Gastrocnemius medialis (tissue), 4 donors: ENCODE measurements around the gene HOOK2. TPM values are rescaled to one million over a fixed set of nuclear protein-coding genes. Genes with fewer than 3 reads are reported as not detected.

Source experiments
- ATAC-seq, 2 donors: fragments of 150-250 bp; one replicate each; pipeline ENCODE4 v1.9.1; 2016
- DNase-seq, 2 donors: peaks; one replicate each; pipeline ENCODE4 v3.0.0-alpha.2; 2019
- H3K27ac ChIP-seq, 4 donors: fragments of 200-600 bp; sonication (generic); 1 replicate in 1 of 4; 2 replicates in 3 of 4; pipeline ENCODE4 v1.5.1; 2016 to 2018; ENCODE audit warnings: mild to moderate bottlenecking in 2 of 4, moderate library complexity in 1 of 4
- H3K27me3 ChIP-seq, 3 donors: fragments of 200-600 bp; sonication (generic) in 2 of 3; 1 replicate in 1 of 3; 2 replicates in 2 of 3; pipeline versions ENCODE4 v1.5.1 to v1.6.0; 2016 to 2019; ENCODE audit warnings: mild to moderate bottlenecking in 1 of 3, moderate library complexity in 1 of 3
- H3K36me3 ChIP-seq, 2 donors: fragments of 200-600 bp; sonication (generic) in 1 of 2; one replicate each; pipeline ENCODE4 v1.5.1; 2017 to 2018
- H3K4me1 ChIP-seq, 2 donors: fragments of 200-600 bp; sonication (generic) in 1 of 2; one replicate each; pipeline ENCODE4 v1.5.1; 2016 to 2017; ENCODE audit warnings: mild to moderate bottlenecking in 2 of 2
- H3K4me3 ChIP-seq, 4 donors: fragments of 200-600 bp; sonication (generic) in 3 of 4; 1 replicate in 1 of 4; 2 replicates in 3 of 4; pipeline ENCODE4 v1.5.1; 2016 to 2019; ENCODE audit warnings: mild to moderate bottlenecking in 2 of 4
- H3K9me3 ChIP-seq, 3 donors: fragments of 200-600 bp; sonication (generic) in 2 of 3; 1 replicate in 1 of 3; 2 replicates in 2 of 3; pipeline ENCODE4 v1.5.1; 2016 to 2019
- CTCF ChIP-seq, 5 experiments: fragments of 450-650 bp in 3 of 5; fragments of 200-600 bp in 2 of 5; sonication (generic) in 2 of 5; IDR thresholded peaks in 4 of 5; conservative IDR thresholded peaks in 1 of 5; 1 replicate in 4 of 5; 2 replicates in 1 of 5; pipeline ENCODE4 v1.5.1; 2016 to 2019; ENCODE audit warnings: antibody characterized with exemption in 5 of 5, mild to moderate bottlenecking in 3 of 5, moderate library complexity in 3 of 5
- POLR2A ChIP-seq, 2 donors: fragments of 450-650 bp; IDR thresholded peaks; one replicate each; pipeline ENCODE4 v1.6.1; 2017; ENCODE audit warnings: antibody characterized with exemption in 2 of 2, mild to moderate bottlenecking in 2 of 2, moderate library complexity in 2 of 2
- in situ Hi-C, 4 donors: fragments of 200-750 bp; cut with MboI; loops; one replicate each; pipeline versions ENCODE4 v1.15.0 to v1.8.0; 2017; ENCODE audit warnings: low sequenced_read_pairs in 4 of 4
- intact Hi-C: fragments of 100-400 bp; cut with DNase I; formaldehyde crosslinking; loops from one replicate; pipeline ENCODE4 v1.15.1; 2023; ENCODE audit warnings: low total_unique reads
- total RNA-seq, 4 donors: library from RNA; depleted of rRNA; stranded (reverse); fragments of >200 nt; gene quantifications; one replicate each; pipeline versions ENCODE4 v1.1.0 to v1.2.3, GENCODE V29; 2016

HOOK2 gene
- total RNA-seq, 4 donors from 2014 or later, result 12.3 to 23.4 (median 17.6) TPM

DNA sequence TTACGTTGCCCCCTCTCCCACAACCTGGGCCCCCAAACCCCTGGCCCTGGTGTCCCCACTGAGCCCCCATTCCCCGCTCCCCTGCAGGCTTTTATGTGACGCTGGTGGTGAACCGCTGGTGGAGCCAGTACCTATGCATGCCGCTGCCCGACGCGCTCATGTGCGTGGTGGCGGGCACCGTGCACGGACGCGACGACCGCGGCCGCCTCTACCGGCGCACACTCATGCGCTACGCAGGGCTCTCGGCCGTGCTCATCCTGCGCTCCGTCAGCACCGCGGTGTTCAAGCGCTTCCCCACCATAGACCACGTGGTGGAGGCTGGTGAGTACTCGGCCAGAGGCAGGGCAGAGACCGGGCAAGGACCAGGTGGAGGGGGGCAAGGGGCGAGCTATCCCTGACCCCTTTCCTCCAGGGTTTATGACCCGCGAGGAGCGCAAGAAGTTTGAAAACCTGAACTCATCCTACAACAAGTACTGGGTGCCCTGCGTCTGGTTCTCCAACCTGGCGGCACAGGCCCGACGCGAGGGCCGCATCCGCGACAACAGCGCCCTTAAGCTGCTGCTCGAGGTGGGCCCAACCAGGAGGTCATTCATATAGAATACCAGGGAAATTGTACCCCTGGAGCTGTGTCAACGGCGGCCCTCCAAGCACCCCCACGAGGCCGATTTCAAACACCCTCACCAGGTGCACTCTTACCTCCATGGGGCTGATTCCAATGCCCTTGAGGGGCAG, 20.7 kb downstream of the HOOK2 start:
- H3K4me3 ChIP-seq, result no peak overlapping the region
- H3K27ac ChIP-seq, result no peak overlapping the region
- intact Hi-C loops (loop anchor here (5.0 kb wide), 1 partner anchor 42 kb away; no protein-coding TSS in a partner anchor), in situ Hi-C loops (loop anchor here in 1 of 4 donors (5.0 kb wide), 1 partner anchor 93 kb away; no protein-coding TSS in a partner anchor)
- H3K4me1 ChIP-seq, result peaks cover 8 to 11% of the 10 kb centered on the region in 2 donors
- ATAC-seq (no peak), DNase-seq (no peak)
- TF ChIP-seq CTCF (IDR thresholded peaks at IDR 0.05 in 4 of 5, conservative IDR thresholded peaks at IDR 0.05 in 1 of 5) (no peak), POLR2A (IDR thresholded peaks at IDR 0.05) (no peak)
- no peaks in the 10 kb centered on the region for H3K36me3 ChIP-seq
- no peaks in the 10 kb centered on the region for H3K9me3 ChIP-seq
- peaks cover 15 to 18% (median 16%) of the 10 kb centered on the region in 3 donors for H3K27me3 ChIP-seq

DNA sequence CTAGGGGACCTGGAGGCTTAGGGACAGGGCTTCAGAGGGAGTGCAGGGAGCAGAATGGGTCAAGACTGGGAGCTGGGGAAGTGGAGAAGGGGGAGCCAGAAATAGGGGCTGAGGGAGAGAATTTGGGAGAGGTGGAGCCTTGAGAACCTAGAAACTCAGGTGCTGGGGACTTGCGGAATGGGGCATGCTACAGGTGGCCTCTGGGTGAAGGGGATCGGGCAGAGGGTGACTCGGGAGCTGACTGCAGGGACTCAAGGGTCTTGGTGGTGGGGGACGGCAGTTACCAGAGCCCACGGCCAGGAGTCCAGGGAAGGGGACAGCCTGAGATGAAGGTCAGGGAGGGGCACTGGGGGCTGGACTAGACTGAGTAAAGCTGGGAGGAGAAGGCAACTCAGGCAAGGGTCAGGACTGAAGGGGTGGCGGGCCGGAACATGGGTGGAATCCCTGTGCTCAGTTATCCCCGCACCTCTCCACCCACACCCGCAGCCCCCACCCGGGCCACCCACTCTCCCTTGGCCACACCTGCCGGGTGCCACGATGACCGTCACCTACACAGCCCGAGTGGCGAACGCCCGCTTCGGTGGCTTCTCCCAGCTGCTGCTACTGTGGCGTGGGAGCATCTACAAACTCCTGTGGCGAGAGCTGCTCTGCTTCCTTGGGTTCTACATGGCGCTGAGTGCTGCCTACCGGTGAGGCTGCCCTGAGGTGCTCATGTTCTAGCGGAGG, 23.1 kb downstream of the HOOK2 start:
- peaks cover 0 to 13% of the 10 kb centered on the region in 2 donors for H3K36me3 ChIP-seq
- peaks cover 1 to 3% of the 10 kb centered on the region in 2 donors for H3K4me1 ChIP-seq
- intact Hi-C loops, result no loop called here
- no peak overlapping the region for H3K27ac ChIP-seq
- H3K9me3 ChIP-seq, result no peaks in the 10 kb centered on the region
- ATAC-seq, result no peak
- TF ChIP-seq POLR2A (IDR thresholded peaks at IDR 0.05), result no peak
- TF ChIP-seq CTCF (IDR thresholded peaks at IDR 0.05 in 4 of 5, conservative IDR thresholded peaks at IDR 0.05 in 1 of 5), result no peak
- H3K27me3 ChIP-seq, result peaks cover 15 to 27% (median 18%) of the 10 kb centered on the region in 3 donors
- no peak for DNase-seq
- in situ Hi-C loops, result no loop called here
- no peak overlapping the region for H3K4me3 ChIP-seq

DNA sequence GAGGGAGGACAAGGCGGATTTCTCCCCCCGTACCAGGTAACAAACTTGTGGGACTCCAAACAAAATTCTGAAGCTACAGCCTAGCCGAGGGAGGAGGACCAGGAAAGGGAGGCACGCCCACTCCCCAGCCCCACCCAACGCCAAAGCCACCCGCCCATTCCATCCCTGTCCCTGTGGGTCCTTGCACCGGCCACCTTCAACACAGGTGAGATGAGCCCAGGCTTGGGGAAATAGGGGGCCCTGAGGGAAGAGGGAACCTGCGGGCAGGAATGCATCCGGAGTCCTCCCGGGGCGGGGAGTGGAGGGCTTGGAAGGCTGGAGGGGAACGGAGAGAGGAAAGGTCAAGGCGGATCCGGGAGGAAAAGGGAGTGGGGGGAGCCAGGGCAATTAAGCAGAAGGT, 23.7 kb downstream of the HOOK2 start, which contains the start of gene BEST2:
BEST2 (plus strand) TSS at position 157 of the 400 bp plus-strand sequence. CDS start 802 bp downstream, outside the sequence.
- Histone ChIP-seq H3K36me3 (peaks cover 0 to 19% of the 10 kb centered on the region in 2 donors), H3K9me3 (no peaks in the 10 kb centered on the region), H3K27ac (no peak within 1 kb of the TSS), H3K27me3 (peaks cover 15 to 27% (median 18%) of the 10 kb centered on the region in 3 donors), H3K4me1 (peaks cover 0 to 3% of the 10 kb centered on the region in 2 donors), H3K4me3 (no peak within 1 kb of the TSS)
- no peak for ATAC-seq
- TF ChIP-seq POLR2A (IDR thresholded peaks at IDR 0.05) (no peak), CTCF (IDR thresholded peaks at IDR 0.05 in 4 of 5, conservative IDR thresholded peaks at IDR 0.05 in 1 of 5) (no peak)
- DNase-seq, result no peak
- intact Hi-C loops, result no loop called here
- in situ Hi-C loops, result no loop called here

GRCh38 chr19:12750851-12751250, 24.5 kb downstream of the HOOK2 start:
- peaks cover 15 to 27% (median 18%) of the 10 kb centered on the region in 3 donors for H3K27me3 ChIP-seq

More at GRCh38 chr19:12750851-12751250, 24.5 kb downstream of the HOOK2 start:
- DNase-seq (no peak), ATAC-seq (no peak)
- Histone ChIP-seq H3K4me1 (peaks cover 0 to 3% of the 10 kb centered on the region in 2 donors), H3K36me3 (peaks cover 0 to 27% of the 10 kb centered on the region in 2 donors), H3K27ac (no peak overlapping the region), H3K9me3 (no peaks in the 10 kb centered on the region), H3K4me3 (no peak overlapping the region)
- in situ Hi-C loops, result no loop called here
- intact Hi-C loops, result no loop called here
- TF ChIP-seq POLR2A (IDR thresholded peaks at IDR 0.05) (no peak), CTCF (IDR thresholded peaks at IDR 0.05 in 4 of 5, conservative IDR thresholded peaks at IDR 0.05 in 1 of 5) (no peak)
